Activated CD4-positive, alpha-beta T cell treated with anti-CD3 and anti-CD28 coated beads, Interleukin-2, amount 10 ng/mL, durations not matched to agents 24 days and 14 days (primary cell): ENCODE measurements around the gene EML6. TPM values are rescaled to one million over a fixed set of nuclear protein-coding genes. Genes with fewer than 3 reads are reported as not detected.

Experiments used
- DNase-seq: peaks from one replicate; pipeline ENCODE4 v3.0.0; 2022
- H3K27ac Mint-ChIP-seq: one replicate; pipeline ENCODE4 v1.8.0; 2022; ENCODE audit warnings: mild to moderate bottlenecking, mixed read lengths
- H3K27me3 Mint-ChIP-seq: one replicate; pipeline ENCODE4 v1.8.0; 2022; ENCODE audit warnings: mixed read lengths
- H3K36me3 Mint-ChIP-seq: one replicate; pipeline ENCODE4 v1.8.0; 2022; ENCODE audit warnings: low read depth, mild to moderate bottlenecking, mixed read lengths
- H3K4me1 Mint-ChIP-seq: one replicate; pipeline ENCODE4 v1.8.0; 2021; ENCODE audit warnings: mixed read lengths
- H3K4me3 Mint-ChIP-seq: one replicate; pipeline ENCODE4 v1.8.0; 2022; ENCODE audit warnings: mild to moderate bottlenecking, moderate library complexity, mixed read lengths
- H3K9me3 Mint-ChIP-seq: one replicate; pipeline ENCODE4 v1.8.0; 2021; ENCODE audit warnings: mixed read lengths
- intact Hi-C: fragments of 100-400 bp; cut with micrococcal nuclease; formaldehyde crosslinking; loops from one replicate; pipeline ENCODE4 v1.15.1; 2023
- total RNA-seq: library from RNA; stranded (reverse); gene quantifications from 2 replicates; pipeline ENCODE4 v1.2.3, GENCODE V29; 2022

EML6 gene
- total RNA-seq, 1 donor from 2014 or later, result 0.77 TPM

- no peak for DNase-seq
- intact Hi-C loops, result loop anchor here (10.0 kb wide), 1 partner anchor 253 kb away; no protein-coding TSS in a partner anchor
- no peak overlapping the region for H3K4me3 Mint-ChIP-seq
Measured at GRCh38 chr2:55017880-55018279, 294.4 kb downstream of the EML6 start.

GRCh38 chr2:55018619-55019018 lies 295.2 kb downstream of the EML6 start:
- DNase-seq, result no peak
- intact Hi-C loops, result loop anchor here (10.0 kb wide), 1 partner anchor 254 kb away; no protein-coding TSS in a partner anchor
- peaks cover 6% of the 10 kb centered on the region for H3K36me3 Mint-ChIP-seq
- no peaks in the 10 kb centered on the region for H3K9me3 Mint-ChIP-seq
- no peak overlapping the region for H3K27ac Mint-ChIP-seq
- H3K27me3 Mint-ChIP-seq, result no peaks in the 10 kb centered on the region
- no peak overlapping the region for H3K4me3 Mint-ChIP-seq
- H3K4me1 Mint-ChIP-seq, result peaks cover 9% of the 10 kb centered on the region

More at GRCh38 chr2:55017880-55018279, 294.4 kb downstream of the EML6 start:
- H3K36me3 Mint-ChIP-seq, result peaks cover 6% of the 10 kb centered on the region
- H3K27ac Mint-ChIP-seq, result no peak overlapping the region
- peaks cover 12% of the 10 kb centered on the region for H3K4me1 Mint-ChIP-seq
- H3K9me3 Mint-ChIP-seq, result no peaks in the 10 kb centered on the region
- no peaks in the 10 kb centered on the region for H3K27me3 Mint-ChIP-seq

DNA sequence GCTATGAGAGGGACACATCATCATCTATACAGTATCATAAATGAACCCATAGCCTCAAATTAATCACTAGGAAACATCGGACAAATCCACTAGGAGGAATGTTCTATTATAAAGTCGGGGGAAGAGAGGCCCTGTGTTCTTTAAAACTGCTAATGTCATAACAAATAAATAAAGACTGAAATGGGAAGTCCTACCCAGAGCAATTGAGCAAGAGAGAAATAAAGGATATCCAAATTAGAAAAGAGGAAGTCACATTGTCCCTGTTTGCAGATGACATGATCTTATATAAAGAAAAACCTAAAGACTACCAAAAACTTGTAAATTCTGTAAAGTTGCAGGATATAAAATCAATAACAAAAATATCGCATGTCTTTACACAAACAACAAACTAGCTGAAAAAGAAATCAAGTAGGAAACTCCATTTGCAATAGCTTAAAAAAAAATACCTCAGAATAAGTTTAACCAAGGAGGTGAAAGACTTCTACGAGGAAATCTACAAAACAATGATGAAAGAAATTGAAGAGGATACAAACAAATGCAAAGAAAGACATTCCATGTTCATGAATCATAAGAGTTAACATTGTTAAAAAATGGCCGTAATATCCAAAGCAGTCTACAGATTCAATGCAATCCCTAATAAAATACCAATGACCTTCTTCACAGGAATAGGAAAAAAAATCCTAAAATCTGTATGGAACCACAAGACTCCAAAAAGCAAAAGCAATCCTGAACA lies 296.2 kb downstream of the EML6 start:
- Mint-ChIP-seq H3K4me1 (peaks cover 8% of the 10 kb centered on the region), H3K9me3 (no peaks in the 10 kb centered on the region), H3K4me3 (no peak overlapping the region), H3K27me3 (no peaks in the 10 kb centered on the region), H3K27ac (no peak overlapping the region), H3K36me3 (peaks cover 6% of the 10 kb centered on the region)
- DNase-seq, result no peak
- intact Hi-C loops, result loop anchor here (10.0 kb wide), 1 partner anchor 255 kb away; no protein-coding TSS in a partner anchor
